ENCODE measurements around the gene PRKAR1B.

The PRKAR1B gene

GRCh38 chr7:584122-584465 lies 143.0 kb downstream of the PRKAR1B start:
- DNase-seq, result no peak

GRCh38 chr7:583410-584121 lies 143.5 kb downstream of the PRKAR1B start:
- no peak for DNase-seq

GRCh38 chr7:582931-583330 lies 144.2 kb downstream of the PRKAR1B start:
- DNase-seq, result no peak

GRCh38 chr7:582081-582835 lies 144.8 kb downstream of the PRKAR1B start:
- no peak for DNase-seq

- DNase-seq, result no peak
Measured at GRCh38 chr7:578386-578785, 148.7 kb downstream of the PRKAR1B start.

GRCh38 chr7:577741-578370 lies 149.2 kb downstream of the PRKAR1B start:
- DNase-seq, result no peak

GRCh38 chr7:577278-577665 lies 149.8 kb downstream of the PRKAR1B start:
- no peak for DNase-seq

- DNase-seq, result no peak
Measured at GRCh38 chr7:576524-577277, 150.4 kb downstream of the PRKAR1B start.

GRCh38 chr7:575425-576366 lies 151.4 kb downstream of the PRKAR1B start:
- no peak for DNase-seq

GRCh38 chr7:574661-575395 lies 152.3 kb downstream of the PRKAR1B start:
- no peak for DNase-seq

GRCh38 chr7:573933-574381 lies 153.1 kb downstream of the PRKAR1B start:
- no peak for DNase-seq

GRCh38 chr7:573269-573932 lies 153.7 kb downstream of the PRKAR1B start:
- no peak for DNase-seq

- no peak for DNase-seq
Measured at GRCh38 chr7:572416-573268, 154.4 kb downstream of the PRKAR1B start.

GRCh38 chr7:571718-572415 lies 155.2 kb downstream of the PRKAR1B start:
- DNase-seq, result no peak

- no peak for DNase-seq
Measured at GRCh38 chr7:571096-571717, 155.9 kb downstream of the PRKAR1B start.

- DNase-seq, result no peak
Measured at GRCh38 chr7:570801-571070, 156.3 kb downstream of the PRKAR1B start.

GRCh38 chr7:569996-570800 lies 156.9 kb downstream of the PRKAR1B start:
- no peak for DNase-seq
